Body of pancreas (tissue), 4 donors: ENCODE results near the gene MFSD11. TPM values are rescaled to one million over a fixed set of nuclear protein-coding genes. Genes with fewer than 3 reads are reported as not detected.

Experiments
- ATAC-seq: fragments of 150-250 bp; one replicate; pipeline ENCODE4 v1.9.1; 2016
- DNase-seq, 4 donors: peaks; one replicate each; pipeline ENCODE4 v3.0.0-alpha.2; 2019
- H3K27ac ChIP-seq, 4 donors: fragments of 200-600 bp; sonication (generic); 1 replicate in 3 of 4; 2 replicates in 1 of 4; pipeline versions ENCODE4 v1.5.1 to v1.6.1; 2016 to 2019; ENCODE audit warnings: mild to moderate bottlenecking in 1 of 4, mixed read lengths in 1 of 4, moderate library complexity in 1 of 4
- H3K27me3 ChIP-seq, 2 donors: fragments of 200-600 bp; sonication (generic); one replicate each; pipeline ENCODE4 v1.6.0; 2016; ENCODE audit warnings: mild to moderate bottlenecking in 1 of 2
- H3K36me3 ChIP-seq, 2 donors: fragments of 200-600 bp; sonication (generic); replicated peaks in 1 of 2; 2 replicates each; pipeline ENCODE4 v1.5.1; 2016; ENCODE audit warnings: low read depth in 2 of 2; ENCODE audit not compliant: insufficient read depth in 1 of 2
- H3K4me1 ChIP-seq: fragments of 200-600 bp; sonication (generic); one replicate; pipeline ENCODE4 v1.6.0; 2016
- H3K4me3 ChIP-seq, 2 donors: fragments of 200-600 bp; sonication (generic); 1 replicate in 1 of 2; 2 replicates in 1 of 2; pipeline ENCODE4 v1.5.1; 2016 to 2019
- H3K9me3 ChIP-seq, 3 donors: fragments of 200-600 bp; sonication (generic); 1 replicate in 2 of 3; 2 replicates in 1 of 3; pipeline ENCODE4 v1.5.1; 2016
- POLR2A ChIP-seq, 3 donors: fragments of 450-650 bp; IDR thresholded peaks; one replicate each; pipeline ENCODE4 v1.6.1; 2016; ENCODE audit warnings: antibody characterized with exemption in 3 of 3, mild to moderate bottlenecking in 2 of 3
- WGBS, 2 donors: methylation state at CpG; one replicate each; pipeline ENCODE4 v1.1.5; 2017; 5-methylcytosine and 5-hydroxymethylcytosine counted together
- intact Hi-C: fragments of 100-400 bp; cut with DNase I; formaldehyde crosslinking; loops from one replicate; pipeline ENCODE4 v1.15.1; 2023
- total RNA-seq, 2 donors: library from RNA; depleted of rRNA; stranded (reverse); fragments of >200 nt; gene quantifications; one replicate each; pipeline ENCODE4 v1.1.0, GENCODE V29; 2016
- TF ChIP-seq, protein P1 (sequence below), 7 experiments: fragments of 450-650 bp in 4 of 7; fragments of 200-600 bp in 3 of 7; sonication (generic) in 3 of 7; IDR thresholded peaks; one replicate each; pipeline ENCODE4 v1.5.1; 2016 to 2019; ENCODE audit warnings: antibody characterized with exemption in 7 of 7

MFSD11 gene
- total RNA-seq, 2 donors from 2014 or later, result 7.6 to 16.6 TPM

DNA sequence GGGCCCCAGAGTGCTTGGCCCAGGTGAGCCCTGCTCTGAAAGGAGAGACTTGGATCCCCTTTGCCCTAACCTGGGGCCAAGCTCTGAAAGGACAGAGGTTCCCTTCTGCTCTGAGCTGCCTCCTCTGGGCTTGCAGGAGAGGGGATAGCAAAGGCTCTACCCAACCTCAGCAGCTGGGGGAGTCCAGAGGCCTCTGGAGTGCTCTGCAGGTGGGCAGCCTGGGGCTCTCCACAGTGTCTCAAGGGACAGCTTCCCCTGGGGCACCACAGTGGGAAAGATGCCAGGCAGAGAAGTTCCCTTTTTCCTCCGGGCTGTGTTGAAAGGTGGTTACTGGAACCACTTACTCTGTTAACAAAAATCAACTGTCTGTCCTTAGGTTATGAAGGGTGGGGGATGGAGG lies 82.1 kb downstream of the MFSD11 start:
- no peak for DNase-seq
- Histone ChIP-seq H3K27ac (no peak overlapping the region), H3K36me3 (no peaks in the 10 kb centered on the region), H3K27me3 (no peaks in the 10 kb centered on the region), H3K4me1 (no peaks in the 10 kb centered on the region), H3K9me3 (no peaks in the 10 kb centered on the region), H3K4me3 (no peak overlapping the region)
- no peak for TF ChIP-seq POLR2A (IDR thresholded peaks at IDR 0.05)
- TF ChIP-seq, protein P1, sequence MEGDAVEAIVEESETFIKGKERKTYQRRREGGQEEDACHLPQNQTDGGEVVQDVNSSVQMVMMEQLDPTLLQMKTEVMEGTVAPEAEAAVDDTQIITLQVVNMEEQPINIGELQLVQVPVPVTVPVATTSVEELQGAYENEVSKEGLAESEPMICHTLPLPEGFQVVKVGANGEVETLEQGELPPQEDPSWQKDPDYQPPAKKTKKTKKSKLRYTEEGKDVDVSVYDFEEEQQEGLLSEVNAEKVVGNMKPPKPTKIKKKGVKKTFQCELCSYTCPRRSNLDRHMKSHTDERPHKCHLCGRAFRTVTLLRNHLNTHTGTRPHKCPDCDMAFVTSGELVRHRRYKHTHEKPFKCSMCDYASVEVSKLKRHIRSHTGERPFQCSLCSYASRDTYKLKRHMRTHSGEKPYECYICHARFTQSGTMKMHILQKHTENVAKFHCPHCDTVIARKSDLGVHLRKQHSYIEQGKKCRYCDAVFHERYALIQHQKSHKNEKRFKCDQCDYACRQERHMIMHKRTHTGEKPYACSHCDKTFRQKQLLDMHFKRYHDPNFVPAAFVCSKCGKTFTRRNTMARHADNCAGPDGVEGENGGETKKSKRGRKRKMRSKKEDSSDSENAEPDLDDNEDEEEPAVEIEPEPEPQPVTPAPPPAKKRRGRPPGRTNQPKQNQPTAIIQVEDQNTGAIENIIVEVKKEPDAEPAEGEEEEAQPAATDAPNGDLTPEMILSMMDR (IDR thresholded peaks at IDR 0.05), result no peak
- WGBS, 2 donors, result 24% methylated on average over 1 of the region's 1 CpG; no CpG with 5 or more reads in 1 of the 2 donors
- intact Hi-C loops, result no loop called here
- no peak for ATAC-seq

DNA sequence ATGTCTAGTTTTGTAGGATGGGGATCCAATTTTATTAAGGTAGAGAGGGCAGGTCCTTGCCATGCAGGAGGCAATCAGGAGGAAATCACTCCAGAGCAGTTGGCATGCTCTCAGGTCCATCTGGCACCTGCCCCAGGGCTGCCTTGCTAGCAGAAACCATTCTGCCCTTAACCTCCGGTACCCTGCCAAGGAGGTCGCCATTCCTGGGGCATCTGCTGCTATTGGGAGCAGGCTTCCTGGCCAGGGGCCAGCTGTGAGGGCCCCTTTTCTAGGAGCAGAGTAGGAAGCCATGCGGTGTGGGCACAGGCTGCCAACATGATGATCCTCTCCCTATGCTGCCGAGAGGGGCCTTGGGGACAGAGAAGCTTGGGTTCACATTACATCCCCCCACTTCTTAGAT lies 82.6 kb downstream of the MFSD11 start:
- ATAC-seq, result no peak
- Histone ChIP-seq H3K4me1 (no peaks in the 10 kb centered on the region), H3K4me3 (no peak overlapping the region), H3K36me3 (no peaks in the 10 kb centered on the region), H3K27me3 (no peaks in the 10 kb centered on the region), H3K27ac (no peak overlapping the region), H3K9me3 (no peaks in the 10 kb centered on the region)
- 55% methylated on average over 4 of the region's 4 CpGs; no CpG with 5 or more reads in 1 of the 2 donors for WGBS, 2 donors
- DNase-seq, result peak in 1 of 4 donors; percentile 32
- intact Hi-C loops, result no loop called here
- TF ChIP-seq POLR2A (IDR thresholded peaks at IDR 0.05), result no peak
- TF ChIP-seq, protein P1 (IDR thresholded peaks at IDR 0.05), result no peak

DNA sequence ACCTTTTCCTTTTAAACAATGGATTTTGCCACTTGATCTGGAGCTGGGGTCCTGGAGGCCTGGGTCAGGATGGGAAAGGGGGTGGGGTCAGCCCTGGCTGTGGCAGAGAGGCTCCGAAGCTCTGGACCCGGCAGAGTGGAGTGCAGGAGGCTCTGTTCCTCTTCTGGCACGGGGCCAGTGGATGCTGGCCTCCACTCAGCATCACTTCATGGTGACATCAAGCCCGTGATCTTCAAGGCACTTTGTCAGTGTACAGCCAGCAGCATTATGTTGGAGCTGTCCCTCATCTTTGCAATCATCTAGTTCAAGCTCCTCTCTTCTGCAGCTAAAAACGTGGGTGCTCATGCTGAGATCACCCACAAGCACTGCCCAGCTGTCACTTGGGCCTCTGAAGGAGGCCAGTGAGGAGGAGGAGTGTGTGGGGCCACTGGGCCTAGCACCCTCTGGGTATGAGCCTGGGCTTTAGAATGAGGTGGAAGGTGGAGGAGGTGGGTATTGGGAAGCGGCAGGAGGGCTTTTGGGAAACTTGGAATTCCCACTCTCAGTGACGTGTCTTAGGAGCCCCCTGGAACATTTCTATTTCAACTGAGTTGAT lies 84.4 kb downstream of the MFSD11 start:
- no peak for ATAC-seq
- WGBS, 2 donors, result 56 to 68% methylated on average over 3 to 7 of the region's 7 CpGs

DNA sequence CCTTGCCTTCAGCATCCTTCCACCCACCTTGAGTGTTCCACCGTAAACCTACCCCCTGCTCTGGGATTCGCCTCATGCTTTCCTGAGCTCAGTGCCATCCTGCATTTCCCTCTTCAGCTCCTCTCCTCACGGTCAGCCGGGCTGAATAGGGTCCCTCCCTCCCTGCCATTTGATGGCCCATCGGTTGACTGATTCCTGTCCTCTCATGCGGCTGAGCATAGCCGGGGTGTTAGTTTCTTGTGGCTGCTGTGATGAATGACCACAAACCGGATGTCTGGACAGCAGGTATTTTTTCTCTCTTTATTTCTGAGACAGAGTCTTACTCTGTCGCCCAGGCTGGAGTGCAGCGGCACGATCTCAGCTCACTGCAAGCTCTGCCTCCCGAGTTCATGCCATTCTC lies 86.2 kb downstream of the MFSD11 start:
- no peak overlapping the region for H3K27ac ChIP-seq
- intact Hi-C loops, result no loop called here
- no peaks in the 10 kb centered on the region for H3K4me1 ChIP-seq
- ATAC-seq (no peak), DNase-seq (no peak)
- no peak for TF ChIP-seq POLR2A (IDR thresholded peaks at IDR 0.05)
- TF ChIP-seq, protein P1 (IDR thresholded peaks at IDR 0.05), result no peak
- 69 to 73% methylated on average over 12 of the region's 12 CpGs for WGBS, 2 donors
- no peaks in the 10 kb centered on the region for H3K9me3 ChIP-seq
- no peaks in the 10 kb centered on the region for H3K27me3 ChIP-seq
- H3K36me3 ChIP-seq, result no peaks in the 10 kb centered on the region
- no peak overlapping the region for H3K4me3 ChIP-seq

More for the DNA sequence above, 84.4 kb downstream of the MFSD11 start:
- Histone ChIP-seq H3K4me1 (no peaks in the 10 kb centered on the region), H3K27me3 (no peaks in the 10 kb centered on the region), H3K36me3 (no peaks in the 10 kb centered on the region), H3K27ac (no peak overlapping the region), H3K9me3 (no peaks in the 10 kb centered on the region), H3K4me3 (no peak overlapping the region)
- no peak for DNase-seq
- no peak for TF ChIP-seq POLR2A (IDR thresholded peaks at IDR 0.05)
- TF ChIP-seq, protein P1 (IDR thresholded peaks at IDR 0.05), result no peak
- intact Hi-C loops, result no loop called here
